NT2/D1 (cell line): Measurements from ENCODE around the gene DNAH11.

Experiments used
- DNase-seq: peaks from one replicate; pipeline ENCODE4 v3.0.0-alpha.2; 2011; ENCODE audit warnings: low read depth, low spot score
- H3K27me3 ChIP-seq: 2 replicates; pipeline ENCODE4 v1.6.0; 2011; ENCODE audit warnings: mild to moderate bottlenecking; ENCODE audit not compliant: insufficient read length, insufficient read depth
- H3K36me3 ChIP-seq: 2 replicates; pipeline ENCODE4 v1.6.1; 2011; ENCODE audit warnings: mild to moderate bottlenecking, low read length, mixed read lengths; ENCODE audit not compliant: insufficient read depth, insufficient read length
- H3K4me1 ChIP-seq: 2 replicates; pipeline ENCODE4 v1.5.1; 2011; ENCODE audit not compliant: insufficient read depth, insufficient read length
- H3K4me3 ChIP-seq: 2 replicates; pipeline ENCODE4 v1.5.1; 2011; ENCODE audit warnings: low read depth; ENCODE audit not compliant: insufficient read length
- H3K9ac ChIP-seq: 2 replicates; pipeline ENCODE4 v1.6.0; 2011; ENCODE audit warnings: low read depth; ENCODE audit not compliant: insufficient read length
- H3K9me3 ChIP-seq: 2 replicates; pipeline ENCODE4 v1.5.1; 2011; ENCODE audit warnings: mild to moderate bottlenecking, low read length; ENCODE audit not compliant: insufficient read depth
- SUZ12 ChIP-seq: IDR thresholded peaks from 2 replicates; pipeline ENCODE4 v1.6.1; 2011; ENCODE audit not compliant: insufficient read length, insufficient read depth; ENCODE audit errors: extremely low read depth
- YY1 ChIP-seq: IDR thresholded peaks from 2 replicates; pipeline ENCODE4 v1.6.1; 2011; ENCODE audit not compliant: insufficient read length, insufficient read depth
- ZNF274 ChIP-seq: IDR thresholded peaks from 2 replicates; pipeline ENCODE4 v1.6.1; 2011; ENCODE audit warnings: mild to moderate bottlenecking, low read depth, low read length

DNAH11 gene, protein sequence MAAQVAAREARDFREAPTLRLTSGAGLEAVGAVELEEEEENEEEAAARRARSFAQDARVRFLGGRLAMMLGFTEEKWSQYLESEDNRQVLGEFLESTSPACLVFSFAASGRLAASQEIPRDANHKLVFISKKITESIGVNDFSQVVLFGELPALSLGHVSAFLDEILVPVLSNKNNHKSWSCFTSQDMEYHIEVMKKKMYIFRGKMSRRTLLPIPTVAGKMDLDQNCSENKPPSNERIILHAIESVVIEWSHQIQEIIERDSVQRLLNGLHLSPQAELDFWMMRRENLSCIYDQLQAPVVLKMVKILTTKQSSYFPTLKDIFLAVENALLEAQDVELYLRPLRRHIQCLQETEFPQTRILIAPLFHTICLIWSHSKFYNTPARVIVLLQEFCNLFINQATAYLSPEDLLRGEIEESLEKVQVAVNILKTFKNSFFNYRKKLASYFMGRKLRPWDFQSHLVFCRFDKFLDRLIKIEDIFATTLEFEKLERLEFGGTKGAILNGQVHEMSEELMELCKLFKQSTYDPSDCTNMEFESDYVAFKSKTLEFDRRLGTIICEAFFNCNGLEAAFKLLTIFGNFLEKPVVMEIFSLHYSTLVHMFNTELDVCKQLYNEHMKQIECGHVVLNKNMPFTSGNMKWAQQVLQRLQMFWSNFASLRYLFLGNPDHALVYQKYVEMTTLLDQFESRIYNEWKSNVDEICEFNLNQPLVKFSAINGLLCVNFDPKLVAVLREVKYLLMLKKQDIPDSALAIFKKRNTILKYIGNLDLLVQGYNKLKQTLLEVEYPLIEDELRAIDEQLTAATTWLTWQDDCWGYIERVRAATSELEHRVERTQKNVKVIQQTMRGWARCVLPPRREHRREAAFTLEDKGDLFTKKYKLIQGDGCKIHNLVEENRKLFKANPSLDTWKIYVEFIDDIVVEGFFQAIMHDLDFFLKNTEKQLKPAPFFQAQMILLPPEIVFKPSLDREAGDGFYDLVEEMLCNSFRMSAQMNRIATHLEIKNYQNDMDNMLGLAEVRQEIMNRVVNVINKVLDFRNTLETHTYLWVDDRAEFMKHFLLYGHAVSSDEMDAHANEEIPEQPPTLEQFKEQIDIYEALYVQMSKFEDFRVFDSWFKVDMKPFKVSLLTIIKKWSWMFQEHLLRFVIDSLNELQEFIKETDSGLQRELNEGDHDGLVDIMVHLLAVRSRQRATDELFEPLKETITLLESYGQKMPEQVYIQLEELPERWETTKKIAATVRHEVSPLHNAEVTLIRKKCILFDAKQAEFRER (N-terminal part only)

DNA sequence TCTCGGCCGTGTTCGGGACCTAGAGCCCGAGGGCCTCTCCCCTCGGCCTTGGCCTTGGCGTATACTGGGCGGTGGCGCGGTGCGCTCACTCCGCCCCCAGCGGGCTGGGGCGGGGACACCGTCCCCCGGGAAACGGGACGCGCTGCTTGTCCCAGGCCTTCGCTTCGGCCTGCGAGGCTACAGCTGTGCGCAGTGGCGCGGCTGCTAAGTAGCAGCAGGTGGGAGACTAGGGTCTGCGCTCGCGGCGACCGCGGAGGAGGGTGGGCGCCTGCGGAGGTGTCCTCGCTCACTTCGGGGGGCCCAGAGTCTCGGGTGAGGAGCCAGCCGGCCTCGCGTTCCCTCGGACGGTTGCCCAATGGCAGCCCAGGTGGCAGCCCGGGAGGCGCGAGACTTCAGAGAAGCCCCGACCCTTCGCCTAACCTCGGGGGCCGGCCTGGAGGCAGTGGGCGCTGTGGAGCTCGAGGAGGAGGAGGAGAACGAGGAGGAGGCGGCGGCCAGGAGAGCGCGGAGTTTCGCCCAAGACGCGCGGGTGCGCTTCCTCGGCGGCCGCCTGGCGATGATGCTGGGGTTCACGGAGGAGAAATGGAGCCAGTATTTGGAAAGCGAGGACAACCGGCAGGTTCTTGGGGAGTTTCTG, at the start of gene DNAH11:
Gene DNAH11, plus strand, starts transcription at position 149 of the 637 bp plus-strand sequence. Its CDS starts 207 bp downstream, at position 356.
- Histone ChIP-seq H3K4me3 (peak within 1 kb of the TSS; percentile 62), H3K9ac (peak within 1 kb of the TSS; percentile 69), H3K9me3 (no peaks in the 10 kb centered on the region), H3K4me1 (no peaks in the 10 kb centered on the region), H3K36me3 (no peaks in the 10 kb centered on the region), H3K27me3 (peaks cover 44% of the 10 kb centered on the region)
- TF ChIP-seq YY1 (no peak), SUZ12 (no peak), ZNF274 (no peak)
- peak; percentile 73 for DNase-seq

DNA sequence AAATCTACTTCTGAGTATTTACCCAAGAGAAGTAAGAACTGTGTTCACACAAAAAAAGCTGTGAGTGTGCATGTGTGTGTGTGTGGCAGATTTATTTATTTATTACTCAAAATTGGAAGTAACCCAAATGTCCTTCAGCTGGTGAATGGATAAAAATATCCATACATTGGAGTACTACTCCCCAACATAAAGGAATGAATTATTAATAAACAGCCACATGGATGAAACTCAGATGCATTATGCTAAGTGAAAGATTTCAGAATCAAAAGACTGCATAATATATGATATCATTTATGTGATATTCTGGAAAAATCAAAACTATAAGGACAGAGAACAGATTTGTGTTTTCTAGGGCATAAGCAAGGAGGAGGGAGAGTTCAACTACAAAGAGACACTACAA, 47.1 kb upstream of the DNAH11 start:
- H3K4me1 ChIP-seq, result no peaks in the 10 kb centered on the region
- no peaks in the 10 kb centered on the region for H3K36me3 ChIP-seq
- H3K9ac ChIP-seq, result no peak overlapping the region
- peaks cover 73% of the 10 kb centered on the region for H3K9me3 ChIP-seq
- no peak for TF ChIP-seq SUZ12
- TF ChIP-seq ZNF274, result no peak
- no peak for TF ChIP-seq YY1
- no peak for DNase-seq
- H3K4me3 ChIP-seq, result no peak overlapping the region
- no peaks in the 10 kb centered on the region for H3K27me3 ChIP-seq

DNA sequence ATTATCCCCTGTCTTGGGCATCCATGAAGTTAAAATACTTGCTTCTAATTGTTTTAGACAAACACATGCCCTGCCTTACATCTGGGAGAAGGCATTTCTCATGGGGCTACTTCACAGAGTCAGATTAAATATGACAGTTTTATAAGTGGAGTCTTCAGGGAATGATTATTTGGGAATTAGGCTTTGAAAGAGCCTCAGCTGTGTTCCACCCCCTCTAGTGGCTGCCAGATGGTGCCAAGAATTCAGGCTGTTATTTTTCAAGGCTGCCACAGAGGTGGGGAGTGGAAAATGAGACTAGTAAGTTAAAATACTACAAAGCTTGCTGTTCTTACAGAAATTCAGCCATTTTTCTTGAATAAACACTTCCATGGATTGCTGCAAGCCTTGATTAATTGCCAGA, 45.8 kb upstream of the DNAH11 start:
- Histone ChIP-seq H3K27me3 (no peaks in the 10 kb centered on the region), H3K4me3 (no peak overlapping the region), H3K4me1 (no peaks in the 10 kb centered on the region), H3K36me3 (no peaks in the 10 kb centered on the region), H3K9me3 (peaks cover 72% of the 10 kb centered on the region), H3K9ac (no peak overlapping the region)
- TF ChIP-seq YY1, result no peak
- TF ChIP-seq SUZ12, result no peak
- no peak for TF ChIP-seq ZNF274
- no peak for DNase-seq

DNA sequence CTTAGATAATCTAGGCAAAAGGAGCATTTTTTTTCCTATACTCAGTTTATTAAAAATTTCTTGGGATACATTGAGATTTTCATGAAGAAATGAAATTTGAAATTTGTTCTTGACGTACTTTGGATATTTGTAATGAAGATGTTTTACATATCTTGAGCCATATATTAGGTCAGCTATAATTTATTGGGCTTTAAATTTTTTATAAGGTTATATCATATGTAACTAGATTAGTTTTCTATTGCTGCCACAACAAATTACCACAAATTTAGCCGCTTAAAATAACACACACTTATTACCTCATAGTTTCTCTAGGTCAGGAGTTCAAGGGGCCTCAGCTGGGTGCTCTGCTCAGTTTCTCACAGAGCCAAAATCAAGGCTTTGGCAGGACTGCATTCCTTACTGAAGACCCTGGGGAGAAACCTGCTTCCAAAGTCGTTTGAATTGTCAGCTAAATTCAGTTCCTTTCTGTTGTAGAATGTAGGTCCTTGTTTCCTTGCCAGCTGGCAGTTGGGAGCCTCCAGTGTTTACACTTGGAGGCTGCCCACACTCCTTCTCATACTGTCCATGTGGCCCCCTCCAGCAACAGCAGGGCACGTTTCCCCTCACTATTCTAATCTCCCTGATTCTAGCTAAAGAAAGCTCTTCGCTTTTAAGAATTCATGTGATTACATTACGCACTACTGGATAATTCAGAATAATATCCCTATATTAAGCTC, 42.6 kb upstream of the DNAH11 start:
- no peak for TF ChIP-seq SUZ12
- no peak for TF ChIP-seq YY1
- TF ChIP-seq ZNF274, result no peak
- Histone ChIP-seq H3K9me3 (peaks cover 40% of the 10 kb centered on the region), H3K36me3 (no peaks in the 10 kb centered on the region), H3K9ac (no peak overlapping the region), H3K4me3 (no peak overlapping the region), H3K27me3 (no peaks in the 10 kb centered on the region), H3K4me1 (no peaks in the 10 kb centered on the region)
- DNase-seq, result no peak

DNA sequence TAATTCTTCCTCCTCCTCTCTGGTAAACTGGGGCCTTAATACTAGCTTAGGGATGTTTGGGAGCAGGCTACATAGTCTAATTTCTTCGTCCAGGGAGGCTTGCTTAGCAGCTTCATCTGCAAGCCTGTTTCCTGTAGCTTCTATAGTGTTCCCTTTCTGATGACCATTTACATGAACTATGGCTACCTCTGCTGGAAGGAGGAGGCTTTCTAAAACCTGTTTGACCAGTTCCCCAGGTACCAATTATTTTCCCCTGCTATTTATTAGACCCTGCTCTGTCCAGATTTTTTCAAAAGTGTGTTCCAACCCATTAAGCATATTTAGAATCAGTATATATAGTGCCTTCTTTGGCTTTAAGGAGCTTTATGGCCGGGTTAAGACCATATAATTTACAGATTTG, 38.8 kb upstream of the DNAH11 start:
- no peak for DNase-seq
- no peak overlapping the region for H3K4me3 ChIP-seq
- TF ChIP-seq YY1, result no peak
- no peak for TF ChIP-seq ZNF274
- no peak for TF ChIP-seq SUZ12
- no peak overlapping the region for H3K9ac ChIP-seq
- no peaks in the 10 kb centered on the region for H3K4me1 ChIP-seq
- H3K9me3 ChIP-seq, result peaks cover 17% of the 10 kb centered on the region; the same call in 1 of the 2 replicates
- peaks cover 3% of the 10 kb centered on the region for H3K36me3 ChIP-seq
- no peaks in the 10 kb centered on the region for H3K27me3 ChIP-seq

DNA sequence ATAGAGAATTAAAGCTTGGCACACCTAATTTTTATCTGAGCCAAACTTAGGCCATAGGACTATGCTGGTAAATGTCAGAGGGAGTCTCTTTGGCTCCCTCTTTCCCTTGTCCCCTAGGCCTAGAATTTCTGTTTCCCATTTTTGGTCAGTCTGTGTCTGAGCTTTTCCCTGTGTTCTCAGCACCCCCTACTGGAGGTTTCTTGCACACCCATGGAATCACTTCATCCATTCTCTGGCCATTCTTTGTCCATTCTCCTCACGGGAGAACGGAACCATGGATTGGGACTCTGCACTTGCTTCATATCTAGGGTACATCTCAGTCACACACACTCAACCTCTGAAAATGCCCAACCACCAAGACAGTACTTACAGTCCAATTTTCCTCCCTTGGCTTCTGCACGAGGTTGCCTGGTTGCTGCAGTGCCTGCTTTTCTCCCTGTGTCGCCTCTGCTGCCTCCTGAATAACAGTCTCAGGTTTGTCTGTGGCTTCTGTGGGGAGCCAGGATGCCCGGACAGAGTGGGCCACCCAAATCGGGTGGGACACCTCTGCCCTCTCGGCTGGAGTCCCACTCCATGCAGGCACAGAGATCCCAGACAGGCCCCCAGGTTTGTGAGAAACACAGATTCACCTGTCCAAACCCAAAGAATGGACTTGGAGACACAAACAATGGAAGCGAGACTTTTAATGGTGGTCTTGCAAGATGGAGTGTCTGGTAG, 35.1 kb upstream of the DNAH11 start:
- Histone ChIP-seq H3K27me3 (no peaks in the 10 kb centered on the region), H3K9ac (no peak overlapping the region), H3K9me3 (peaks cover 6% of the 10 kb centered on the region; the same call in 1 of the 2 replicates), H3K36me3 (peaks cover 6% of the 10 kb centered on the region), H3K4me3 (no peak overlapping the region), H3K4me1 (no peaks in the 10 kb centered on the region)
- DNase-seq, result peak; percentile 61
- TF ChIP-seq ZNF274, result no peak
- TF ChIP-seq YY1, result no peak
- no peak for TF ChIP-seq SUZ12
